Anterior cingulate cortex (tissue), 58 donors: ENCODE measurements around the gene RGS12.

ENCODE experiments used
- DNase-seq, 58 donors: peaks; one replicate each; lab custom pipeline; 2025; lab: John Stamatoyannopoulos, UW

The RGS12 gene

DNA sequence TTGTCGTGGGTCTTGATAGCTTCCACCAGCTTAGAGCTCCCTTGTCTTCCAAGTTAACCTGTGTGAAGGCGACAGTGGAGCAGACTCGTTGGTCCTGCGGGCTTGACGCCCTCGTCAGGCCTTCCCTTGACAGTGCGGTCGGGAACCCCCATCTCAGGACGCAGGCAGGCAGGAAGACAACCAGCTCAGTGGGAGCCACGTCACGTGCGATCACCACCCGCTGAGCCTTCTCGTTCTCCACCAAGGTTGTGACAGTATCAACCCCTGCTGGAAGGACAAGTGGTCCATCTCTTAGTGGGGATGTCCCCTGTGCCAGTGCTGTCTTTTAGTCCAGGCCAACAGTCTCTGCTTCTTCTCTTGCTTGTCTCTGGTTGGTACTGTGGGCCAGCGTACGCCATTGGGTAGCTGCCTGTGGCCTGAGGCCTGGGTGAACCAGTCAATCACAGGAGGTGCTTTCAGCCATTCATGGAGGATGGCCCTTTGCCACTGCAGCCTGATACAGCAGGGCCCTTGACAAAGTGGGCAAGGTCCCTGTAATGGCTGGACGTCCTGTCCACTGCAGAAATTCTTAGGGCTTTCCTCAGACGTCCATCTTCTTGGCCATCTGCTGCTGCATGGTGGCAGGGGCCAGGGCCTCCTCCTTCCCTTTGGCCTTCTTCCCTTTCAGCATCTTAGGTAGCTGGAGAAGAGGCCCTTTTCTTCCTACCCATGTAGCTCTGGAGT lies 31.4 kb downstream of the RGS12 start:
- DNase-seq = no peak

GRCh38 chr4:3328814-3329663 lies 36.2 kb downstream of the RGS12 start:
- DNase-seq = no peak

- DNase-seq = no peak
Measured at GRCh38 chr4:3329887-3330286, 37.1 kb downstream of the RGS12 start.

GRCh38 chr4:3330707-3331106 lies 37.9 kb downstream of the RGS12 start:
- no peak for DNase-seq

- no peak for DNase-seq
Measured at GRCh38 chr4:3331511-3332394, 38.9 kb downstream of the RGS12 start.

DNA sequence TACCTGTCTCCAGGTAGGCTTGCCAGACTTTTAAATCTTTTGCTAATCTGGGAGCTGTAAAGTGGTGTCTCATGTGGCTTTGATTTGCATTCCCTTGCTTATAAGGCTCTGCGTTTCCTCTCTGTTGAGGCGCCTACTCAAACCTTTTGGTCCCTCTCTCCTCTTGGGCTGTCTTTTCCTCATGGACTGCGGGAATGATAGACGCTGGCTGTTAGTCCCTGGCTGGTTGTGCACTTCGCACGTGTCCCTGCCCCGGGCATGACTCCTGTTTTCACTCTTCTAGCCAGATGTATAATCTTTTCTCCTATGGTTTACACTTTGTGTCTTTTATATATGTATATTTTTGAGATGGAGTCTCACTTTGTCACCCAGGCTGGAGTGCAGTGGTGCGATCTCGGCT lies 39.7 kb downstream of the RGS12 start:
- no peak for DNase-seq

DNA sequence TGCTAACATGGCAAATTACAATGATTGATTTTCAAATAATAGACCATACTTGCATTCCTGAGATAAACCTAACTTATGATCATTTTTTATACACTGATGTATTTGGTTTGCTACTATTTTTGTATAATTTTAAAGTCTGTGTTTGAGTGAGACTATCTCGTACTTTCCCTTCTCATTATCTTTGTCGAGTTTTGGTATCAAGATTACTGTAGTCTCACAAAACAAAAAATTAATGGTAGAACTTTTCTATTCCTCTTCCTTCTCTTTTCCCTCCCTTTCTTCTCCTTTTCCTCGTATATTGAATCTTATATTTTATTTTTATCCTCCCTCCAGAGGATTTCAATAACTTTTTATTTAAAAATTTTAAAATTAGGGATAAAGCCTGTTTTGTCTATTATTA lies 41.5 kb downstream of the RGS12 start:
- DNase-seq = no peak

- DNase-seq = no peak
Measured at GRCh38 chr4:3335385-3335784, 42.6 kb downstream of the RGS12 start.

DNA sequence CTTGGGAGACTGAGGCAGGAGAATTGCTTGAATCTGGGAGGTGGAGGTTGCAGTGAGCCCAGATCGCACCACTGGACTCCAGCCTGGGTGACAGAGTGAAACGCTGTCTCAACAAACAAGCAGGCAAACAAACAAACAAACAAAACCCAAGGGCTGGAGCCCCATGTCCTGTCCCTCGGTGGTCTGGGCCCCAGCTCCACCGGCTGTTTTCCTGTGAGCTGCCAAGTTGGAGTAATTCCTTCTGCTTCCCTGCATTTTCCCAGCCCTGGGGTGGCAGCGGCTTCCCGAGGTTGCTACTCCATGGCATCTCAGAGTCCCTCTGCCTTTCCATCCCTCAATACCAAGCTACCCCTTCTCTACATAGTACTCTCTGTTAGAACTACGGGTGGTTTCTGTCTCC lies 43.2 kb downstream of the RGS12 start:
- DNase-seq = no peak

- no peak for DNase-seq
Measured at GRCh38 chr4:3336382-3337356, 43.8 kb downstream of the RGS12 start.

GRCh38 chr4:3337357-3337732 lies 44.5 kb downstream of the RGS12 start:
- DNase-seq = no peak

- DNase-seq = no peak
Measured at GRCh38 chr4:3337811-3338210, 45.0 kb downstream of the RGS12 start.

DNA sequence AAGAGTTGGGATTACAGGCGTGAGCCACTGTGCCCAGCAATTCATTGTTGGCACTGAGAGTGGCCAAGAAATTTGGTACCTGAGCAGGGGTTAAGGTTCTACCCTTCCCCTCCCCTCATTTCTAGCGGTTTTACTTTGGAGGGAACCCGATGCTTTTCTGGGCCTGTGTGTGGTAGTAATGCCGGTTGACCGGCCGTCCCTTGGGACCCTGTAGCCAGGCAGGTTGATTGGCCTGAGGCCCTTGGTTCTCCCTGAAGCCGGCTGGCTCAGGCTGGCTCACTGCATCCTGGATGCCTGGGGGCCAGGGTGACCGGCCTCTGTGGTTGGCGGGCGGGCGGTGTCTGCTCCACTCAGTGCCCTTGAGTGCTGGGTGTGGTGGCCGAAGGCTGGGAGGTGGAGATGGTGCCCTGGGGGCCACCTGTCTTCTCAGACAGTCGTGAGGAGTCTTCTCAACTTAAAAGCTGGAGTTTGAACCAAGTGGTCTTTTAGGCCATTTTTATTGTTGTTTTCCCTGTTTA lies 45.6 kb downstream of the RGS12 start:
- DNase-seq = no peak

GRCh38 chr4:3338976-3339531 lies 46.2 kb downstream of the RGS12 start:
- DNase-seq = no peak

DNA sequence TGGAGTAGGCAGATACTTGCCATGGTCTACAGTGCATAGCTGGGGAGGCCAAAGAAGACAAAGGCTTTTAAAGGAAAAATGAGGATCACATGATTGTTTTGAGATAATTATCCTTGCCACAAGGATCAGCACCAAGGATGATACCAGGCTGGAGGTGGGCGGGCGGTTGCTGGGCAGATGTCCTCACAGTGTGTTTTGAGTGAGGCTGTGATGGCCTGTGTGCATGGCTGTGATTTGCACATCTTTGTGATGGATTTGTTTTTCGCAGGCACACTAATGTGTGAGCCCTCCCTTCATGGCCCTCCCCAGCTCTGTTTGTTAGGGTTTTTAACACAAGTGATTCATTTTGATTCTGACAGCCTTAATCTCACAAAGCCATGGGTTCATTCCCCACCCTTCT lies 46.8 kb downstream of the RGS12 start:
- peak in 2 of 58 donors; percentile 31 to 45 for DNase-seq

DNA sequence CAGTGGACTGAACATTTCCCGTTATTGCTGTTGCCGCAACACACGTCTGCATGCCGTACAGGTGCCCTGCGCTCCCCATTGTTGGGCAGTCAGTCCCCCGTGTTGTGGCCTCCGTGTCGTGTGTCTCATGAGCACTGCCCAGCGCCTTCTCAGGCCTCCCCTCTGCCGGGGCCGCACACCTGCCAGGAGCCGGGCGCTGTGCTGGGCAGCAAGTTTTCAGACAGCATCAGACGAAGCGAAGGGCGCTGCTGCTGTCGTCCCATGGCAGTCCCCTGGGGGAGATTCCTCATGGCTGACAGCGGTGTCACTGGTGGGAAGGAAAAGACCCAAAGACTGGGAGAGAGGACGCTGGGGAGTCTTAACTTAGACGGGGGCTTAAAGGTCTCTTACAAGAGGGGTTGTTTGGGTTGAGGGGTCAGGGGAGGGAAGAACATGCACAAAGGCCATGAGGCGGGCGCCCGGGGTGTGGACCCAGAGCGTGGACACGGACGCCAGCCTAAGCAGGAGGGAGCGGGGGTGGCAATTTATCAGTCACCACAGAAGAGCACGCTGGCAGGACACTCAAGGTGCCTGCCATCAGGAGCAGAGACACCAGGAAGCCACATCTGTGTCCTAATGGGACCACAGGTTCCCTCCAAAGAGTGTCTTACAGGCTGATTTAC lies 47.3 kb downstream of the RGS12 start:
- DNase-seq = no peak

DNA sequence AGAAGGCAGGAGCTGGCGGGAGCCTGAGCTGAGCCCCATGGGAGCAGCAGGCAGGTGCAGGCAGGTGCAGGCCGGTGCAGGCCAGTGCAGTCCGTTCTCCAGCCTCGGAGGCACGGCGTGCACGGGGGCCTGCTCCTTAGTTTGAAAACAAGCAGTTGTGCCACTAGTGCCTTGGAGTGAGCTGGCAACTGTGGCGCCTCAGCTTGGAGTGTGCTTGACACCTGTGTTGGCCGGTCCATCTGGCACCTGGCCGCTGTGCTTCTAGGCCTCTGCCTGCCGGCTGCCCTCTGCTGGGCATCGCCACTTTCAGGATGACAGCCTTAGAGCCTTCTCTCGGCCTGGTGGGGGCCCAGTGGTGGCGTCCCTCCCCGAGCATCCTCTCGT lies 47.9 kb downstream of the RGS12 start:
- DNase-seq = no peak

GRCh38 chr4:3341760-3342159 lies 48.9 kb downstream of the RGS12 start:
- no peak for DNase-seq
